Left ventricle myocardium inferior (tissue), 1 donor: ENCODE measurements around the gene AP2S1. TPM values are rescaled to one million over a fixed set of nuclear protein-coding genes. Genes with fewer than 3 reads are reported as not detected.
"Not testable (repeated sequence)": the region's sequence is repeated elsewhere in the genome, so short reads cannot be mapped to it uniquely, and the experiment has no call there.

Experiments
- DNase-seq: peaks from one replicate; pipeline ENCODE4 v3.0.0-alpha.2; 2020
- H3K27ac ChIP-seq: fragments of 200-600 bp; replicated peaks from 2 replicates; pipeline ENCODE4 v1.8.0; 2021
- H3K27me3 ChIP-seq: fragments of 200-600 bp; 2 replicates; pipeline ENCODE4 v1.8.0; 2021; ENCODE audit warnings: low read depth
- H3K36me3 ChIP-seq: fragments of 200-600 bp; 2 replicates; pipeline ENCODE4 v1.8.0; 2021
- H3K4me1 ChIP-seq: fragments of 200-600 bp; 2 replicates; pipeline ENCODE4 v1.8.0; 2021
- H3K4me3 ChIP-seq: fragments of 200-600 bp; 2 replicates; pipeline ENCODE4 v1.8.0; 2021; ENCODE audit warnings: mild to moderate bottlenecking, moderate library complexity
- H3K9me3 ChIP-seq: fragments of 200-600 bp; replicated peaks from 2 replicates; pipeline ENCODE4 v1.8.0; 2021
- intact Hi-C: fragments of 100-400 bp; cut with micrococcal nuclease; formaldehyde crosslinking; loops from one replicate; pipeline ENCODE4 v1.11.0; 2022
- total RNA-seq: library from RNA; stranded (reverse); fragmentation: NEBNext Ultra II Directional; extraction: Animal tissue kit (Norgen Biotek cat#: 25700); gene quantifications from one replicate; pipeline ENCODE4 v1.2.1, GENCODE V29; 2021
- TF ChIP-seq, protein P1 (sequence below): fragments of 200-600 bp; IDR thresholded peaks from 2 replicates; pipeline ENCODE4 v1.8.0; 2021; ENCODE audit warnings: antibody characterized with exemption, mild to moderate bottlenecking, borderline replicate concordance
- donor health status: DM: no; HTN: yes; CAD: no; lungs with severe emphysema.

The AP2S1 gene
- total RNA-seq, 1 donor from 2014 or later: 87.3 TPM

DNA sequence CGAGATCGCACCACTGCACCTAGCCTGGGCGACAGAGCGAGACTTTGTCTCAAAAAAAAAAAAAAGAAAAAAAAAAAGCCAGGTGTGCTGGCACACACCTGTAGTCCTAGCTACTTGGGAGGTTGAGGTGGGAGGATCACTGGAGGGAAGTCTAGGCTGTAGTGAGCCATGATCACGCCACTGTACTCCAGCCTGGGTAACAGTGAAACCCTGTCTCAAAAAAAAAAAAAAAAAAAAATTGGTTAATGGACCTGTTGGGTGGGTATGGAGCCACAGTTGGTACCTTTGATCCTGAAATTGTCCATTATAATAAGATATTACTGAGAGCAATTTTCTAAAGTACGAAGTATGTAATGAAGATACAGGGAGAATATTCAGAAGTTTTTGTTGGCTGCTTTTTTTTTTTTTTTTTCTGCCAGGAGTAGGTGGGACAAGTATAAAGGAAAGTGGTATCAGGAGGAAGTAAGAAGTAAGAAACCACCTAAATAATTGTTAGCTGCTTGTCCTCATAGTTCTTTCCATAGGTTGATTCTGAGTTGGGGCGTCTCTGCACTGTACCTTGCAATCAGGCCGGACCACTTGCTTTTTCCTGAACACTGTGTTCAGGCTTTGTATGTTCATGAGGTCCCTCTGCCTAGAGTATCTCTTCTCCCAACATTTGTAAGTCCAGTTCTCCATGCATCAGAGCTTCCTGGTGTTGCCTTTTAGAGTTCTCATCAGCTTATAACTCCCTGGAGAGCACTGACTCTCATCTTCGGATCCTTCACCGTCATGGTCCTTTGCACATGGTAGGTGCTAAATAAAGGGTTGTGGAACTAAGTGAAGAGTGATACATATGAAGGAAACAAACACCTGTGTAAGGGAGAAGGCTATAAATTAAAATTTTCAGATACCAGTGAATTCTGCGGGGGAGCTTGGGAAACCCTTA, 41.9 kb upstream of the AP2S1 start:
- peaks cover 48% of the 10 kb centered on the region for H3K4me1 ChIP-seq
- TF ChIP-seq, protein P1, sequence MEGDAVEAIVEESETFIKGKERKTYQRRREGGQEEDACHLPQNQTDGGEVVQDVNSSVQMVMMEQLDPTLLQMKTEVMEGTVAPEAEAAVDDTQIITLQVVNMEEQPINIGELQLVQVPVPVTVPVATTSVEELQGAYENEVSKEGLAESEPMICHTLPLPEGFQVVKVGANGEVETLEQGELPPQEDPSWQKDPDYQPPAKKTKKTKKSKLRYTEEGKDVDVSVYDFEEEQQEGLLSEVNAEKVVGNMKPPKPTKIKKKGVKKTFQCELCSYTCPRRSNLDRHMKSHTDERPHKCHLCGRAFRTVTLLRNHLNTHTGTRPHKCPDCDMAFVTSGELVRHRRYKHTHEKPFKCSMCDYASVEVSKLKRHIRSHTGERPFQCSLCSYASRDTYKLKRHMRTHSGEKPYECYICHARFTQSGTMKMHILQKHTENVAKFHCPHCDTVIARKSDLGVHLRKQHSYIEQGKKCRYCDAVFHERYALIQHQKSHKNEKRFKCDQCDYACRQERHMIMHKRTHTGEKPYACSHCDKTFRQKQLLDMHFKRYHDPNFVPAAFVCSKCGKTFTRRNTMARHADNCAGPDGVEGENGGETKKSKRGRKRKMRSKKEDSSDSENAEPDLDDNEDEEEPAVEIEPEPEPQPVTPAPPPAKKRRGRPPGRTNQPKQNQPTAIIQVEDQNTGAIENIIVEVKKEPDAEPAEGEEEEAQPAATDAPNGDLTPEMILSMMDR: no peak
- H3K9me3 ChIP-seq: no peaks in the 10 kb centered on the region
- no peak overlapping the region for H3K27ac ChIP-seq
- no peak for DNase-seq
- no peaks in the 10 kb centered on the region for H3K27me3 ChIP-seq
- intact Hi-C loops: no loop called here
- H3K4me3 ChIP-seq: no peak overlapping the region
- no peaks in the 10 kb centered on the region for H3K36me3 ChIP-seq

DNA sequence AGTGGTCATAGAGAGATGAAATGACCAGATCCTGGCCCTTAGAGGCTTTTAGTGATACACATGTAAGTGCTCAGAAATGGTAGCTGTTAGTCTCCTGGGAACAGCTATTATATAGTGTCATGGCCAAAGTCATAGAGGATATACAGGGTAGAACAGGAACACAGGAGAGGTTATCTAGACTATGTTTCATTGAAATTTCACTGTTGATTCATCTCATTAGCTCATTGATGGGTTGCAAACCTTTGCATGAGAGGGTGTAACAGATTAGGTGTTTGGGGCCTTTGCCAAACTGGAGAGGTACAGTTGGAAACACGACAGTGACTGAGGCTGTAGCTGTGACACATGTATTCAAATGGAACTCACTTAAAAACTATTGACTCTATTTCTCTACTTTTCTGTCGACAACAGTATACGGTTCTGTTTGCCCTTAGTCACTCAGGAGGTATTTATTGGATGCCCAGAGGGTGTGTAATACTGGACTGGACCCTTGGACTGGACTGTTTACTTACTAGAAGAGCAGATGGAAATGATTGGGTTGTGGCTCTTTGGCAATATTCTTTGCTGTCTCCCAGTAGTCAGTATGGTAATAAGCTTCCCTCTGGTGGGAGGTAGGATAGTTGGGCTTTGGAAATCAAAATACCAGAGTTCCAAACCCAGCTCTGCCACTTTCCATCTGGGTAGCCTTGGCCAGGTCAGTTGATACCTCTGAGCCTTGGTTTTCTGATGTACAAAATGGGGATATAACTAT, 40.0 kb upstream of the AP2S1 start:
- DNase-seq: no peak
- no peaks in the 10 kb centered on the region for H3K36me3 ChIP-seq
- no peak overlapping the region for H3K4me3 ChIP-seq
- TF ChIP-seq, protein P1: no peak
- H3K27me3 ChIP-seq: no peaks in the 10 kb centered on the region
- H3K9me3 ChIP-seq: peaks cover 4% of the 10 kb centered on the region
- H3K4me1 ChIP-seq: peaks cover 51% of the 10 kb centered on the region
- intact Hi-C loops: no loop called here
- no peak overlapping the region for H3K27ac ChIP-seq

DNA sequence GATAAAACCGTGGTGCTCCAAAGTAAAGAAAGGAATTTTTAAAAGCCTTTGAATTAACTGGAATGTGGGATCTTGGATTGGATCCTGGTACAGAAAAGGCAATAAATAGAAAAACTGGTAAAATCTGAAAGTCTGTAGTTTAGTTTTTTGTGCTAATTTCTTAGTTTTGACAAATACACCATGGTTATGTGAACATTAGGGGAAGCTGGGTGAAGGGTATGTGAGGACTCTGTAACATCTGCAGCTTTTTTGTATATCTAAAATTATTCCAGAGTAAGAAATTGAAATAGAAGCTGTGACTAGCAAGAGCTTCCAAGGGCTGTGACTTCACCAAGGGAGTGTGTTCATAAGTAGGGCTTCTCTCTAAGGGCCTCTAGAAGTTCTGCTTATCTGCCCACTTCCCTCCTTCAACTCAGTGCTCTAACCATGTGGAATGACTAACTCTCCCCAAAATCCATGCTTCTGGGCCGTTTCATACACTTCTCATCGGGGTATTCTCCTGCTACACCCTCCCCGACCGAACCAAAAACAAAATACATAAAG, 36.7 kb upstream of the AP2S1 start:
- H3K9me3 ChIP-seq: peaks cover 4% of the 10 kb centered on the region
- no peak overlapping the region for H3K4me3 ChIP-seq
- no peaks in the 10 kb centered on the region for H3K36me3 ChIP-seq
- intact Hi-C loops: no loop called here
- H3K27ac ChIP-seq: no peak overlapping the region
- TF ChIP-seq, protein P1: no peak
- no peak for DNase-seq
- H3K4me1 ChIP-seq: peaks cover 49% of the 10 kb centered on the region
- no peaks in the 10 kb centered on the region for H3K27me3 ChIP-seq

DNA sequence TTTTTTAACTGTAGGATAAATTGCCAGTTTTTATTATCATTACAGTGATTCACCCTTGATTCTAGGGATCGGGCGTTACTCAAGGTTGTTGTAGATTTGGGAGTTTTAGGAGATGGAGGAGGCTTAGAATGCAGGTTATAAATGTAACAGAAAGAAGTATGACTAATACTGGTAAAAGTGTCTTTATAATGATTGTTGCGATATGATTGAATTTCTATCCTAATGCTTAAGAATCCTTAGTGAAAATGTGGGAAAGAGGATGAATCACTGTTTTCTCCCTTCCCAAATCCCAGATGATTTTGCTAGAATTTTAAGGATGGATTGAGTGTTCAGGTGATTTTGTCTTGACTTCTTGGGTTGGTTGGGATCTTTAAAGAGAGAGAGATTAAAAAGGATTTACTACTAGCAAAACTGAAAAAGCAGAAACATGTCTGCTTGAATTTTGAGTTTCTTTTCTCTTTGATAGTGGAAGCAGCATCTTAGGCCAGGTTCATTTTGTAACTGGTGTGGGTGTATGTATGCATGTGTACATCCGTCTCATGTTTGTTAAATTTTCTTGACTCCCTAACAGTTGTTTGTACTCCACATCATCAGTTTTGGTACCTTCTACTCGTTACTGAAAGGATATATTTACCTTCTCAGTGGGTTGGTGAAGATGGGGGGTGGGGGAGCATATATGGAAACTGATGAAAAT, 36.0 kb upstream of the AP2S1 start:
- H3K27ac ChIP-seq: no peak overlapping the region
- H3K4me1 ChIP-seq: peaks cover 52% of the 10 kb centered on the region
- H3K4me3 ChIP-seq: no peak overlapping the region
- no peaks in the 10 kb centered on the region for H3K36me3 ChIP-seq
- H3K27me3 ChIP-seq: no peaks in the 10 kb centered on the region
- TF ChIP-seq, protein P1: no peak
- DNase-seq: no peak
- intact Hi-C loops: no loop called here
- H3K9me3 ChIP-seq: peaks cover 4% of the 10 kb centered on the region

DNA sequence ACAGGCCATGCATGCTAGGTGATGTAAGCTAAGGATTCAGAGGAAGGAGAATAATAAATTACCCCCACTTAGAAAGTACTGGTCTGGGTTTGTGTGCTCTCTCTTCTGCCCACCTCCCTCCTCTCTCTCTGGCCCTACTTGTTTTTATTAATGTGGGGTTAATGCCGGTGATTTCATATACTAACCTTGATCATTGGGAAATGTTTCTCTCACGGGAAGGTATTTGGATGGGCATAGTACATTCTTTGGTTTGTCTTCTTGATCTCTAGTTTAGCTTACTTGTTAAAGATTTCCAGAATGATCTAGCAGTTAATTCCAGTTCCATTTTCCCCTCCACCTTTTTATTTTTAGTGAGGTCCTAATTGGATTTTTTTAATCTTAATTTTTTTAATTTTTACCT, 34.8 kb upstream of the AP2S1 start:
- no peaks in the 10 kb centered on the region for H3K36me3 ChIP-seq
- TF ChIP-seq, protein P1: no peak
- H3K27ac ChIP-seq: no peak overlapping the region
- peaks cover 4% of the 10 kb centered on the region for H3K9me3 ChIP-seq
- H3K4me1 ChIP-seq: peaks cover 45% of the 10 kb centered on the region
- intact Hi-C loops: no loop called here
- H3K4me3 ChIP-seq: no peak overlapping the region
- no peaks in the 10 kb centered on the region for H3K27me3 ChIP-seq
- no peak for DNase-seq

DNA sequence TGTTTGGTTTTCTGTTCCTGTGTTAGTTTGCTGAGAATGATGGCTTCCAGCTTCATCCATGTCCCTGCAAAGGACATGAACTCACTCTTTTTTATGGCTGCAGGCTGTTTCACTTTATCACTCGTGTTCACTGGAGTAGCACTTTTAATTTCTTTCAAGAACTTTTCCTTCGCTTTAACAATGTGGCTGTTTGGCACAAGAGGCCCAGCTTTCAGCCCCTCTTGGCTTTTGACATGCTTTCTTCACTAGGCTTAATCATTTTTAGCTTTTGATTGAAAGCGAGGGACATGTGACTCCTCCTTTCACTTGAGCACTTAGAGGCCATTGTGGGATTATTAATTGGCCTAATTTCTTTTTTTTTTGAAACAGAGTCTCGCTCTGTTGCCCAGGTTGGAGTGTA, 32.1 kb upstream of the AP2S1 start:
- H3K4me1 ChIP-seq: peaks cover 53% of the 10 kb centered on the region
- intact Hi-C loops, H3K36me3 ChIP-seq, H3K9me3 ChIP-seq, H3K4me3 ChIP-seq, DNase-seq, H3K27ac ChIP-seq, H3K27me3 ChIP-seq: not testable (repeated sequence)
